Stimulated activated CD4-positive, alpha-beta T cell treated with anti-CD3 and anti-CD28 coated beads, TNF-alpha, amount 100 ng/mL, for 1 hour (primary cell): ENCODE measurements around the gene SMOC2.

Experiments
- DNase-seq, 3 donors: peaks; one replicate each; pipeline ENCODE4 v3.0.0-alpha.2; 2020; ENCODE audit warnings: low read depth in 3 of 3, low spot score in 1 of 3

Gene SMOC2

GRCh38 chr6:168415098-168415992 lies 25.6 kb upstream of the SMOC2 start:
- no peak for DNase-seq

DNA sequence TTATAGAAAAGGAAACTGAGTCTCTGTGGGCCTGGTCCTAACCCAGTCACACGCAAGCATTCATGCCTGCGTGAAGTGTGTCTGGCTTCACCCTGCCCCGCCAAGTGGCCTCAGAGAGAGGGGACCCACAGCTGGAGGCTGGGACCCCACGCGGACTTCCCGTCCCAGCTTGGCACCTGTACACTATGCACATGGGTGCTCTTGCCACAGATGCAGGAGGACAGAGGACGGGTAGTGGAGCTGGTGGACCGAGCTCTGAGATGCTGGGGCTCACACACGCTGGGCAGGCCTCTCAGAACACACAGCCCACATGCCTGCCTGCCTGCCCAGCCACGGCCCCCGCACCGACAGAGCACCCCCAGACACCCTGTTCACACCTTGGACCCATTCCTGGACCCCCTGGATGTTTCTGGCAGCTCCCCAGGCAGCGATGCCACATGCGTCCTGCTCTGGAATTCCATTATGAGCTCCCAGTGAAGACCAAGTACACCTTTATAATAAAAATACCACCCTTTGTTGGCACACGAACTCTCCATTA lies 24.9 kb upstream of the SMOC2 start:
- DNase-seq = no peak

GRCh38 chr6:168416531-168416930 lies 24.5 kb upstream of the SMOC2 start:
- DNase-seq = no peak

- DNase-seq = no peak
Measured at GRCh38 chr6:168417191-168417590, 23.8 kb upstream of the SMOC2 start.

DNA sequence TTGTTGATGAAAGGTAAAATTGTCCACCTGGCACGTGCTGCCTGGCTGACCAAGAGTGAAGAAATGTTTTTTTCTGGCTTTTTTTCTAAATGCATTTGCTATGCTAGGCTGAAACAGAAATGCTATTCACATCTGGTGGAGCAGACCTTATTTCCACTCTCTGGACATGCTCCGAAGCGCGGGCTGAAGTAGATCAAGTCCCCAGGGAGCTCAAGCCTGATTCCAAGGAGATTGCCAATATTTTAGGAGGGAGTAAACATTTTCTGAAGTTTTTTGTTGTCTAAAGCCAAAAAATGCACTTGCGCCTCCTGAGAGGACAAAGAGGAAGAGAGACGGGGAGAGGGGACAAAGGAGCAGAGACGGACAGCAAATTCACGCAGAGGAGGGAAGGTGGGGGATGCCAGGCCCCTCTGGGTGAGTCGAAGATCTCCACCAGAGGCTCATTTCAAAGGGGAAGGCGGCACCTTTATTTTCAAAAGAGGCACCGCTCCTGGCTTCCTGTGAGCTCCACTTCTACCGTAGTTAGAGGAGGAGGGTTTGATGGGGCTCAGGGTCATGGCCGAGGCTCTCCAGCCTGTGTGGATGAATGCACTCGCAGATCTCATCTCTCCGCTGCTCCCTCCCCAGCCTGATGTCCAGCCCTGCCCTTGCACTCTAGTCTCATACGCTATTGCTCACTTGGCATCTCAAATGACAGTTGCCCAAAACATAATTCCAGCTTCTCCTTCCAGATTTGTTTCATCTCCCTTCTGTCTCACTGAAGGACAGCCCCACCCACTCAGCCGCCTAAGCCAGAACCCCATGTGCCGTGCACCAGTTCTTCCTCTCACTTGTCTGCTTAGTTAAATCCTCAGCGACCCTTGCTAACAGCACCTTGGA lies 23.1 kb upstream of the SMOC2 start:
- DNase-seq = no peak

DNA sequence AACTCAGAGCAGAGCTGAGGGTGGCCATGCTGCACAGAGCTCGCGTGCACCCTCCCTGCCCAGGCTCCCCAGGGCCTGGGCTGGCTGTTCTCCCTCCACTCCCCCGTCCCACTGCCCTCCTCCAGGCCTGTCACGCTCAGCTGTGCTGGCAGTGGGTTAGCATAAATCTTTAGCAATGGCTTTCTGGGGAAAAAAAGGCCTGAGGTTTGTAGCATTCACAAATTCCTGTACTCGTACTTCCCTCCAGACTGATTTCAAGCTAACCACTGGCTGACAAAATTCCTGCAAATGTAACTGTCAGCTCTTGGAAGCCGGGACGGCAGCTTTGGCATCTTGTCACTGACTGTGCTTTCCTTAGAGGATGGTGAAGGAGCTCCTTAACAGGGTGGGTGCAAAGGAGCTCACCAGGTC lies 22.3 kb upstream of the SMOC2 start:
- no peak for DNase-seq

DNA sequence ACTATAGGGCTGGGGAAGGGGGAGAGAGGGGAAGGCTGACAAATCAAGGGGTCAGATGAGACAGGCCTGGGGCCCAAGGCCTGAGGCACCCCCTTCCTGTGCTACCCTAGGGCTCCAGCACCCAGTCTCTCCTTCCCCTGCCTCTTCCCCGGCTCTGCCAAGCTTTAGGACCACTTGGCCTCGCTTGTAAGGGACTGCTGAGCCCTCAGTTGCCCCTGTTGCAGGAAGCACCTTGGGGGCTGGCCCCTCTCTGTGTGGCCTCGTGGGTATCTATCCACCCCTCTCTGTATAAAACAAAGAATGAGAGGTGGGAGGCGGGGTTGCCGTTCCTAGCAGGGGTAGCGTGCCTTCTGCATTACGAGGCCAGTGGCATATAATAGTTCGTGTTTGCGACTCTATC lies 21.4 kb upstream of the SMOC2 start:
- DNase-seq = no peak

DNA sequence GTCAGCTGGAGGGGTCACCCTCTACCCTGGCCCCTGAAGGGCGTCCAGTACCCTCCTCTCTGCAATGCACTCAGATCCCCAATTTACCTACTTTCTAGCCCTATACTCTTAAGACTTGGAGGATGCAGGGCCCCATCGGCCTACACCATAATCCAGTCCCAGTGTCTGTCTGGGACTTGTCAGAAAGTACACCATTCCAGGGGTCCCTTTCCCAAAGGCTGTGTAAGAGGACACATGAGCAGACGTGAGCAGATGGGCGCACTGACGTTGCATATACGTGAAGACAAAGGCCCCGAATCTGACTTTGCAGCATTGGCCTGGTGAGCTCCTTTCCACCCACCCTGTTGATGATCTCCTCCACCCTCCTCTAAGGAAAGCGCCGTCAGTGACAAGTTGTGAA lies 20.9 kb upstream of the SMOC2 start:
- DNase-seq = no peak

DNA sequence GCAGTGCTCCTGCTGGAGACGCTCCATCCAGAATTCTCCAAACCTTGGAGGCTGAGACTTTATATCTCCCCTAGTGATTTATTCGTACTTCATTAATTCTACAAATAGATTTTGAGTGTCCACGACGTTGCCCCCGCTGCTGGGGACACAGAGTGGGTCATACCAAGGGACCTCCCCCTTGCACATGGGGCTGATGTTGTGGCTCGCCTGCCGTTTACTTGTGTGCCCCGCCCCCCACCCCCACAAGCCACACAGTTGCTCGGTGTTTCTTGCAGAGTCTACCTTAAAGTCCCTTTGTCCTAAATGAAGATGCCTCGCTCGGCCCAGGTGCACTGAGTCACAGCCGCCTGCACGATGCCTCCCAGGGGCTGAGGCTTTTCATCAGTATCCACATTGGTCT lies 20.3 kb upstream of the SMOC2 start:
- no peak for DNase-seq

DNA sequence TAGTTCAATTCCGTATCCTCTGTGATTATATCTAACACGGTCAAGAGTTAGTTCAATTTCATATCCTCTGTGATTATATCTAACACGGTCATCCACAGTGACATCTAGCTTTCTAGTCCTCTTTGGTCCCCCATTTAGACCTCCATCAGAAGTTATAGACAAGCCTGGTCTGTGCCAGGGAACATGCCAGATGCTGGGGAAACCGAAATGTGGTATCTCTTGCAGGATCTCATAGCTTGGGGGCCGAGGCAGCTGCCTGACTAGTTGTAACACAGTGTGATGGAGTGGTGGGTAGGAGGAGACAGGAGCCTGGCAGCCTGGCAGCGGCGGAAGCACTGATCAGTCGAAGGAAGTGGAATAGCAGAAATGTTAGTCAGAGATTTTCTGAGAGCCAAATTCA lies 13.8 kb upstream of the SMOC2 start:
- no peak for DNase-seq

DNA sequence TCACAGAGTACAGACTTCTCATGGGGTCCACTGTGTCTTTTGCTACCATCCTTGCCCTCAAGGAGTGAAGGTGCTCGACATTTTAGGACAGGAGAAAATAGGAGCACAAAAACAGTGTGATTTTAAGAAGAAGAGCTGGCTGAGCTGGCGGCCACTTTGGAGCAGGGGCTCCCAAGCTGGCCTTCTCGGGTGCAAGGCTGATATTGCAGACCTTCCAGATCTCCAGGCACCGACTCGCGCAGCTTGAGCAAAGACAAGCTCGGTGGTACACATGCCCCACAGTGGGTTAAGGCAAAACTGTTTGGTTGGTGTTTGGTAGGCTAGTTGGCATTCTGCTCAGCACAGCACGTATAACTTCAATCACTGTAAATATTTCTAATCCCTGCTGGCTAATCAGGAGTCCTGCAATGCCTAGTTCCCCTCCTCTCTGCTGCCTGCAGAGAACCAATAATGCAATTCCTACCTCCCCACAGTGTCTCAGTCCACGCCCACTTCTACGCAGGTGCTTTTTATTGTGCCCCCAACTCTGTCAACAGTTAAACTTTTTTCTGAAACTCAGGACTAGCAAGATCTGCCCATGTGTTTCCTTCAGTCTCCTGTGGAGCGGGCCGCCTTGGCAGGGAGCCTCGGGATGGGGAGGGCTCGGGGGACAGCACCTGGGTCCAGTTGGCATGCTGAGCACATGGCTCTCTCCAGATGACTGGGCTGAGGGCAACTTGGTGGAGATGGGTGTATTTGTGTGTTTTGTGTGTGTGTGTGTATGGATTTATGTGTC lies 12.7 kb upstream of the SMOC2 start:
- DNase-seq = no peak

- no peak for DNase-seq
Measured at GRCh38 chr6:168428863-168429262, 12.1 kb upstream of the SMOC2 start.

DNA sequence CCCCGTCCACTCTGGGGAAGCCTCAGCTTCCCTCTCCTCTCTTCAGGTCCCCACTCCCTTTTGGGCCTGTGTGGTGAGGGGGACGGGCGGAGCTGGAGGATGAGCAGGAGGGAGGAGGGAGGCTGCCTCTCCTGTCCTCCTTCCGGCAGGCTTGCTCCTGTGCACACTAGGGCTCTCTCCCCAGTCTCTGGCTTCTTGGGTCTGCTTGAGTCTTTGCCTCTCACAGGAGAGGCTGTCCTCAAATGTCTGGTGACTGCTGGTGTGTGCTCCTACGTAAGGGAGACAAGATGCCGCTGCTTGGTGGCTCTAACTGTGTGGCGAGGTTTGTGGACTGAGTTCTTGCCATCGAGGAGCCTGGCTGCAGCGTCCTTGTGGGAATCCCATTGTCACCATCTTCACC lies 8.8 kb upstream of the SMOC2 start:
- no peak for DNase-seq

DNA sequence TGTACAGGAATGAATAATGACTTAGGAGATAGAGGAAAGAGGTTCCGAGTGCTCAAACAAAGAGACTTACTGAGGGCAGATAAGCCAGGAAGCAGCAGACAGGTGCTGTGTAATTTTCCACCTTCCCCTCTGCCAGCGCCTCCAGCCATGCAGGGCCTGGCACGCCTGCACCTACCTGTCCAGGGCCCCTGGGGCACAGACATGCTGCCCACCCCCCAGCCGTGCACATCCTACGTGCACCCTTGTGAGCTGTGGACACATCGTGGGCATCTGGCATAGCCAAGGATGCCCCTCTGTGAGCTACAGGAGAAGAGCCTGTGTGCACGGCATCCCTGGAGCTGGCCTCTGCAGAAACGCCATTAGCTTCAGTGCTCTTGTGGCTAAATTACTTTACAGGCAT lies 7.1 kb upstream of the SMOC2 start:
- DNase-seq = no peak

DNA sequence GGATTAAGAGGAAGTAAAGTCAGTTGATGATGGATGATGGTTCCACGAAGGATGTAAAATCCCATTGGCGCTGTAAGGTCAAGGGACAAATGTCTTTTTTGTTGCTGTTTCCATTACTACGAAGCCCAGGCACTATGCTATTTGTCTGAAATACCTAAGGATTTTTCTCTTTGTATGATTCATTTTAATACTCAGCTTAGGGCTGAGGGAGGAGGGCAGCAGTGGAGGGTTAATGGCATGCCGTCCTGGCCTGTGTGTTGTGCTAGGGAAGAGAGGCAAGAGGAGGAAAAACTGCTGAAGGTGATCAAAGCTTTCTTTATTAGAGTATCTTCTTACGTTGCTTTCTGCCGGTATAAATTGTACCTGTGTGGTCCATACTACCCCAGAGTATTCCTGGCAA lies 6.5 kb upstream of the SMOC2 start:
- DNase-seq = no peak

DNA sequence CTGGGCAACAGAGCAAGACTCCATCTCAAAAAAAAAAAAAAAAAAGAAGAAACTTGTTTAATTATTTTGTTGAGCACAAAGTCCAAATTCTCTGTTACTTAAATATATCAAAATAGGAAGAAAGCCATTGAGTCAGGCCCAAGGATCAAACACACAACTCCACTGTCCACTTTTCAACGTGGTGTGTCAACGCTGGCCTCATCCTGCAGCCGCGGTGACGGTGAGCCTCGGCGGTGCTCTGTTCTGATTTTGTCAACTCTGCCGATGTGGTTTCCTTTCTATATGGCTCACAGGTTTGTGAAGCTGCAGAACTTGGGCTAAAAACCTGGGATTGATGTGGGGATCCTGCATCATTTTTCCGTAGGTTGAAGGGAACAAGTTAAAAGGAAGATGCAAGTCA lies 3.2 kb upstream of the SMOC2 start:
- no peak for DNase-seq

GRCh38 chr6:168438783-168439520 lies 2.0 kb upstream of the SMOC2 start:
- DNase-seq = no peak

- DNase-seq = no peak
Measured at GRCh38 chr6:168439794-168440450, 1.1 kb upstream of the SMOC2 start.

DNA sequence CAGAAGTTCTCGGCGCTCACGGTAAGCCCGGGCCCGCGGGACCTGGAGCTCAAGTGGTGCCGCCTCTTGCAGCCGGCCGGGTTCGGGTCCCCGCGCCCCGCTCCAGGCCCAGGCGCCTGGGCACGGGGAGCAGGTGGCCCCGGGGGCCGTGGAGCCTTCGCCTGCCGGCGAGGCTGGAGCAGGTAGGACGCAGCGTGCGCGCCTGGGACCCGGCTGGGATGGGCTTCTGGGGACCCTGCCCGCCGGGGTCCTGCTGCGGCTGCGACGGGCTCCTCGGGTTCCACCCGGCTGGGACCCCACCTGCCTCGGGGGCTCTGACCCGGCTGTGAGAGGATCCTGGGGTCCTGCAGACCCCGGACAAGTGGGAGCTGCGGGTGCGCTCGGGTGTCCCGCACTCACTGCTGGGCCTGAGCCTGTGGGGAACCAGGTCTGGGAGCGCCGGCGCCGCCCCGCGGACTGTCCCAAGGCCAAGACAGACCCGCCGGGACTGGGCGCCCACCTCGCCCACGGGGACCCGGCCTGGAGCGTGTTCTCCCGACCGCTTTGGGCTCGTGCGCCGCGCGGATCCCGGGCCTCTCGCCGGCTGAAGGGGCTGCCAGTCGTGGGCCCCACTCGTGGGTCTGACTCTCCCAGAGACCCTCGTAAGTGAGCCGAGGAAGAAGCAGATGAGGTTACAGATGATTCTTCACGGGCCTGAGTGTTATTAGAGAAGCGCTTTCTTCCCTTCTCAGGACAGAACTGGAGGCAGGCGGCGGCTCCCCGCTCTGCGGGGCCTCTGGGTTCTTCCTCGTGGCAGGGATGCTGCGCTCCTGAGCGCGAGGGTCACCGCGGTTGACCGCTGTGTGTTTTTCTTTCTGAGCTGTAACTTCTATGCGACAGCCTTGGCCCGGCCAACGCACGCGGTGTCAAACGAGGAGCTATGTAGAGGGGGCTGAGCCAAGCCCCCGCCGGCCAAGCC lies 729 bp downstream of the SMOC2 start:
- no peak for DNase-seq
